ENCODE data around the gene ACOT7.

The ACOT7 gene

DNA sequence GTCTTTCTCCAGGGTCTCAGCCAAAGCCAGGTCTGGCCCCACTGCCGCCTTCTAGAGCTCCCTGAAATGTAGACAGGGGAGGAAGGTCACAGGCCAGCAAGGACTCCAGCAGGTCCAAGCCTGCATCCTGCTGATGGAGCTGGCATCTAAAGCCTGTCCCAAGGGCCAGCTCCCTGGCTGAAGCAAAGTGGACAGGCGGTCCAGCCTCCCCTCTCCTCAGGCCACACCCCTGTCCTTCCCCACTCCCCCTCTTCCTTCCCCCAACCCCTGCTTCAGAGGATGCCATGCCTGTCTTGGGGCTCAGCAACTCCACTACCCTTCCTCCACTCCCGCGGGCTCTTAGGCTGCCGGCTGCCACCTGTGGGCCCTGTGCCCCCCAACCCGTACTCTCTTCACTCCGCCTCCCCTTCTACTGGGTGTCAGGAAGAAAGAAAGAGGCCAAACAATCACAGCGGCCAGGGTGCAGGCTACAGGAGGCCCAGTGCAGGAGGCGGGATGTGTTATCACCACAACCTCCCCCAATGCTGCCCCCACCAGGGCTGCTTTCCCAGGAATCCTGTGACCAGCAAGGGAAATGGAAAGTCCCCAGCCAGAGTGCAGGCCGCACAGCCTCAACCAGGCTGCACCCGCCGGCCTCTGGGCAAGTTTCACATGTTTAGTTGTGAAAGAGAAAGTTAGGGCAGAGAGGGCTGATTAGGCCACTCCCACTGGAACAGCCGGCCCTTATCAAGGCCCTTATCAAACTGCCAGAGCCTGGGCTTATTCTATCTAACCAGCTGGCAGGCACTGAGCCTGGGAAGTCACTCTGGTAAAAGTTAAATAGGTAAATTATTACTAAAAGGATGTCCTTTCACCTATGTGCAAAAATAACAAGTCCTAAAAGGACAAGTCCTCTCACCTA, 34.1 kb downstream of the ACOT7 start:
- DNase-seq, result no peak

GRCh38 chr1:6358757-6359201, 34.8 kb downstream of the ACOT7 start:
- DNase-seq, result no peak

DNA sequence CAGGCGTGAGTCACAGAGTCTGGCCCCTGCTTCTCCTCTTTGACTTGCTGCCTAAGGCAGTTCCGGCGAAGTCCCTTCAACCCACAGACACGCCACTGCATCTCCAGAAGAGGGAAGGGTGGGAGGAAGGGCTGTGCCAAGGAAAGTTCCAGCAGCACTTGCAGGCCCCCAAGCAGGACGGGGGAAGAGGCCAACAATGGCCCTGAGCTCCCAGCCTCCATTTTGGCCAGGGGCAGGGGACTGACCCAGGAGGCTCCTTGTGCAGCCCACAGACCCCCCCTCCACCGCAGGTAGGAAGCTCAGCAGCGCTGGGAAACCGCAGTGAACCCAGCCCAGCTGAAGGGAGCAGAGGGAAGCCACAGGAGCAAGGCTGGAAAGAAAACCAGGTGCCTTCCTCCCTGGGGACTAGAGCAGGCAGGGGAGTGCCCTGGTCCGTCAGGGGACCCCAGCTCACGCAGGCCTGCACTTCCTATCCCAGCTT, 35.4 kb downstream of the ACOT7 start:
- no peak for DNase-seq

DNA sequence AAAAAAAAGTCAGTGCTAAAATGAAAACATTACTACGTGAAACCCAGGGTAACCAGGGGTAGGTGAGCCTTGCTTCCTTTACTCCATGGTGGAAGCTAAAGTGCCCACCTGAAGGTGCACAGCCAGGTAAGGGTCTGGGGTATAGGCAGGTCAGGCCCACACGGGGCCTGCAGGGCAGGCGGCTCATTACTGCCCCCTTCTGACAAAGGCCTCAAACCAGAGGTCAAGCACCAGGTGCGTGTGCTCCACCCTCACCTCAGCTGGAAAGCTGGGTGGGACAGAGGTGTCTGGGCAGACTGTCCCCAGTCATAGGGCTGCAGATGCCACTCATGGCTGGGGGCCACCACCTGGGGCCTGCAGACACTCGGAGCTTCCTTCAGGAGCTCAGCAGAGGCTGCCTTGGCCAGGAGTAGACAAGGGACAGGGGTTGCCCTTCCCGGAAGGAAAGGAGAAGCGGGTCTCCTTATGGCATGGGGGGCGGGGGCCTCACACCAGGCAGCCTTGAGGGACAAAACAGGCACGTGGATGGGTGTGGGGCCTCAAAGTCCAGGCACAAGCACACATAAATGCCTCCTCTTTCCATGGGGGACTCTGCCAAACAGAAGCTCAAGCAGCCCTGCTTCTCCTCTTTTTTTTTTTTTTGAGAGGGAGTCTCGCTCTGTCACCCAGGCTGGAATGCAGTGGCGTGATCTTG, 36.2 kb downstream of the ACOT7 start:
- DNase-seq, result no peak

DNA sequence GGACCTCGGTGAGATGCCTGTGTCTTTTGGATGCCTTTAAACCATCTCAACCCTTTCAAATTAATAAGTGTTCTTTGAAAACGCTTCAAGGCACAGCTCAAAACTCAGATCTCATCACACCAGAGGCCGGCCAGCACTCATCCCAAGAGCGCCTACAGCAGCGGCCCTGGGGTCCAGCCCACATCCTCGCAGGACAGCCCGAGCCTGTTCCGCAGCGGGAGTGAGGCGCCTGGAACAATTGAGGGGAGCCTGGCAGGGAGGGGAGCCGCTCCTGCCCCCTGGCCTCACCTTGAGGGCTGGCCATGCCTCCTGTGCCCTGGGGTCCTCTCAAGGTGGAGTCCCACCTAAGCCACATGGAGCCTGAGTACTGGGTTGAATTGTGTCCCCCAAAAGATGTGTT, 37.9 kb downstream of the ACOT7 start:
- no peak for DNase-seq

DNA sequence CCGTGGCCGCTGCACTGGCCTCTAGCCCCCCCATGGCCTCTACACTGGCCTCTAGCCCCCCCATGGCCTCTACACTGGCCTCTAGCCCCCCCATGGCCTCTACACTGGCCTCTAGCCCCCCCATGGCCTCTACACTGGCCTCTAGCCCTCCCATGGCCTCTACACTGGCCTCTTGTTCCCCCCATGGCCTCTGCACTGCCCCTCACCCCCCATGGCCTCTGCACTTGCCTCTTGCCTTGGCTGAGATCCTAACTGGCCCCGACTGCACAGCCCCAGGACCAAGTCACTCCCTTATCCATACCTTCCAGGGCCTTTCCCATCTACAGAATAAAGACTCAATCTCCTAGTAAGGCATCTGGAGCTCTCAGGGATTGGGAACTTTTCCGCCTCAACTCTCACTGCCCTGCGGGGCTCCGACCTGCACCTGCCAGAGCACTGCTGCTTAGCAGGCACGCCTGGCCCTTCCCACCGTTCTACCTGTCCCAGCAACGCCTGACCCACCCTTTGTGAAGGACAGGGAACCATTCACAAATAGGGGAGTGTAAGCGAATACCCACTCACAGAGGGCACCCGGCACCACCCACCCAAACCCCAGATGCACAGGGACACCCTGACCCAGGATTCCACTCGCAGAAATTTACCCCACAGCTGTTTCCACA, 38.8 kb downstream of the ACOT7 start:
- DNase-seq, result no peak

GRCh38 chr1:6353955-6354658, 39.5 kb downstream of the ACOT7 start:
- DNase-seq, result no peak

- DNase-seq, result no peak
These were observed 40.0 kb downstream of the ACOT7 start for GRCh38 chr1:6353619-6353954.

- DNase-seq, result no peak
These were observed 41.4 kb downstream of the ACOT7 start for GRCh38 chr1:6352138-6352563.

- no peak for DNase-seq
These were observed 42.0 kb downstream of the ACOT7 start for GRCh38 chr1:6351480-6352137.

GRCh38 chr1:6350416-6351088, 43.0 kb downstream of the ACOT7 start:
- no peak for DNase-seq

- DNase-seq, result no peak
These were observed 44.2 kb downstream of the ACOT7 start for GRCh38 chr1:6349254-6349943.

- DNase-seq, result no peak
These were observed 44.9 kb downstream of the ACOT7 start for GRCh38 chr1:6348511-6349191.

- DNase-seq, result no peak
These were observed 45.7 kb downstream of the ACOT7 start for GRCh38 chr1:6347641-6348487.

DNA sequence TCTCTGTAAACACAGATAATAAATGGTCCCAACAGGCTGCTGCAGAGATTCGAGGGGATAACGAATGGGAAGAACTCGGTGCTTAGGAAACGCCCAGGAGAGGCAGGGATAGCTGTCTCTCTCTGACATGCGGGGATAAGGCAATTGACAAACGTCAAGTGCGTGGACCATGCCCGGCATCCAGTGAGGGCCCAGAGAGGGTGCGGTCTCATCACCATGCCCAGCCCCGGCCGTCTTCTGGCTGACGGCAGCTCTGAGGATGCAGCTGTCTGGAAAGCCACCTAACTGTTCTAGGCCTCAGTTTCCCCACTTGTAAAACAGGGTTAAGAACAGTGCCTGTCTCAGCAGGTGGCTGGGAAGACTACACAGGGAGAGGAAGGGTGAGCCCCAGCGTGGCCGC, 48.1 kb downstream of the ACOT7 start:
- no peak for DNase-seq

DNA sequence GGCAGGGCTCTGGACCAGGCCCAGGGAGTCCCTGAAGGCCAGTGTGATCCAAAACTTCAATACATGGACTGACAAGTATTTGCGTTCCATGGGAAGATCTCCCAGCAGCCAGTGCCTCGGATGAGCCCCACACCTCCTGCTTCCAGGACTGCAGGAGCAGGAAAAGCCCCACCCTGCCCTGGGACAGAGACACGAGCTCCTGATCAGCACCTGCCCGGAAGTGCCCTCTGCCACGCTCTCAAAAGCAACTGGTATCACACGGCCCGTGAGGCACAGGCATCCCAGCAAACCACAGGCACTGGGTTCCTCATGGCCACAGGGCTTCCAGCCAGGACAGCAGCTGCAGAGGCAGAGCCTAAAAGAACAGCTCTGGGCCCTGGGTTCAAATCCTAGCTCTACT, 48.6 kb downstream of the ACOT7 start:
- DNase-seq, result no peak

GRCh38 chr1:6343506-6344405, 49.8 kb downstream of the ACOT7 start:
- DNase-seq, result no peak

- no peak for DNase-seq
These were observed 51.5 kb downstream of the ACOT7 start for GRCh38 chr1:6342056-6342455.

All from activated gamma-delta T cell (primary cell).